Small intestine (tissue), 7 donors: ENCODE data around the gene LAMA2. TPM values are rescaled to one million over a fixed set of nuclear protein-coding genes. Genes with fewer than 3 reads are reported as not detected.

ENCODE experiments used
- DNase-seq, 2 donors: peaks; one replicate each; pipeline versions ENCODE4 v3.0.0 to v3.0.0-alpha.2; 2013
- FAIRE-seq: peaks from 2 replicates; lab custom pipeline; 2012; peaks lifted over from hg19 to GRCh38; lab: Jason Lieb, UNC
- H3K27ac ChIP-seq, 3 donors: one replicate each; pipeline ENCODE4 v1.5.1; 2013; ENCODE audit warnings: low read length in 2 of 3, mild to moderate bottlenecking in 2 of 3, control low read depth in 1 of 3, inconsistent platforms in 1 of 3, low read depth in 1 of 3, moderate library complexity in 1 of 3
- H3K27me3 ChIP-seq, 3 donors: one replicate each; pipeline ENCODE4 v1.6.1; 2013; ENCODE audit warnings: low read length in 3 of 3, inconsistent platforms in 1 of 3; ENCODE audit not compliant: control insufficient read depth in 3 of 3, insufficient read depth in 3 of 3
- H3K36me3 ChIP-seq, 3 donors: one replicate each; pipeline ENCODE4 v1.6.1; 2013; ENCODE audit warnings: low read length in 3 of 3, inconsistent platforms in 1 of 3, low read depth in 1 of 3, mild to moderate bottlenecking in 1 of 3, moderate library complexity in 1 of 3; ENCODE audit not compliant: control insufficient read depth in 3 of 3, insufficient read depth in 2 of 3
- H3K4me1 ChIP-seq, 3 donors: one replicate each; pipeline ENCODE4 v1.6.1; 2013; ENCODE audit warnings: low read length in 2 of 3, inconsistent platforms in 1 of 3, low read depth in 1 of 3, mild to moderate bottlenecking in 1 of 3, moderate library complexity in 1 of 3; ENCODE audit not compliant: control insufficient read depth in 3 of 3, insufficient read depth in 2 of 3
- H3K4me3 ChIP-seq, 3 donors: one replicate each; pipeline ENCODE4 v1.5.1; 2013; ENCODE audit warnings: low read length in 3 of 3, control low read depth in 1 of 3, inconsistent platforms in 1 of 3, low read depth in 1 of 3, mild to moderate bottlenecking in 1 of 3, moderate library complexity in 1 of 3
- H3K9me3 ChIP-seq, 2 donors: one replicate each; pipeline ENCODE4 v1.6.1; 2013; ENCODE audit warnings: low read depth in 1 of 2, low read length in 1 of 2; ENCODE audit not compliant: control insufficient read depth in 2 of 2, insufficient read depth in 1 of 2
- WGBS, 3 donors: extraction: QIAGEN DNeasy Blood & Tissue Kit; methylation state at CpG; one replicate each; pipeline ENCODE4 v1.1.7; 2013; 5-methylcytosine and 5-hydroxymethylcytosine counted together
- polyA plus RNA-seq, 4 donors: library from polyadenylated mRNA; stranded (reverse) in 3 of 4; unstranded in 1 of 4; fragments of 200-250 nt in 3 of 4; fragments of 120-200 nt in 1 of 4; gene quantifications; one replicate each; pipeline versions ENCODE4 v1.2.1 to v1.2.3, GENCODE V29; 2013
- donor health status: healthy with polysubstance abuse.
- donor health status: control.
- donor health status: control.
- donor health status: Bipolar disorder and iron deficiency.
- donor health status: healthy.

LAMA2 gene
- polyA plus RNA-seq, 4 donors = 0.67 to 12.7 (median 1.1) TPM

DNA sequence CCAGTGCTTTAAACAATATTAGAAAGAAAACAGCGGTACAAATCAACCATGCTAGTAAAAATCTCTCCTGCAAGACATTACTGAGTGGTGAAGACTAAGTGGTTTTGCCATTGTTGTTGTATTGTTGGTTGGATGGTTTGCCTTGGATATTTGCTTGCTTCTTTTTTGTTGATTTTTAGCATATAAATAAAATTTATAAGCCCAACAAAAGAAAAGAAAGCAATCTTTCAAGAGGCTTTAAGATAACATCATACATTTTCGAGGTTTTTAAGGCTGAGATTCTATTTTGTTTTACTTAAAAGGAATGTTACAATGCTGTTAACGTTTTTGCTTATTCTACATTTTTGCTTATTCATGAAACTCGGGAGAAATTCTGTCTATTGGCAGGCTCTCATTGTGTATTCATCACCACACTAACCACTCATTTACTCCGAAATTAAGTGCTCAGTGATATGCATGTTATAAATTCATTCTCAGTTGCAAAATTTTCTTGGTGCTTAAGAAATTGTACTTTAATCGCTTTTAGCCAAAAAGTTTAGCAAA is 139.1 kb downstream of the LAMA2 start:
- 75 to 77% (median 76%) methylated on average over 6 of the region's 6 CpGs for WGBS, 3 donors
- no peak overlapping the region for H3K4me3 ChIP-seq
- no peaks in the 10 kb centered on the region for H3K27me3 ChIP-seq
- no peak for FAIRE-seq
- H3K36me3 ChIP-seq = no peaks in the 10 kb centered on the region
- no peaks in the 10 kb centered on the region for H3K9me3 ChIP-seq
- no peak overlapping the region for H3K27ac ChIP-seq
- no peak for DNase-seq
- H3K4me1 ChIP-seq = no peaks in the 10 kb centered on the region

DNA sequence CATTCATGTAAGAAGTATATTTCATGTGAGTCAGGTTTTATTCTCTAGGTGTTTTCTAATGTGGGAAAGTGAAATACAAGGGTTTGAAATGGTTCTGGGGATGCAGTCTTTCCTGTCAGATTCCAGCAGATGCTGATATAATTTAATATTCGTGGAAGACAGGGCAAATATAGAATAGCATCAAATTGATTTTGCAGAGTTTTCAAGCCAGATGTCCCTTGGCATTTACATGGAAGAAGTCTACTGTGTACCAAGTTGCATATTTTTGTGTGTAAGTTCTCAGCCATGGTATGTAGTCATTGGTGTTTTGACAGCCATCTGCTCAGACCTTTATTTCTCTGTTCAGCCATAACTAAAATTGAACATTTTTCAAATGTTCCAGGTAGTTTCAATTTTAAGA is 143.7 kb downstream of the LAMA2 start:
- FAIRE-seq = no peak

DNA sequence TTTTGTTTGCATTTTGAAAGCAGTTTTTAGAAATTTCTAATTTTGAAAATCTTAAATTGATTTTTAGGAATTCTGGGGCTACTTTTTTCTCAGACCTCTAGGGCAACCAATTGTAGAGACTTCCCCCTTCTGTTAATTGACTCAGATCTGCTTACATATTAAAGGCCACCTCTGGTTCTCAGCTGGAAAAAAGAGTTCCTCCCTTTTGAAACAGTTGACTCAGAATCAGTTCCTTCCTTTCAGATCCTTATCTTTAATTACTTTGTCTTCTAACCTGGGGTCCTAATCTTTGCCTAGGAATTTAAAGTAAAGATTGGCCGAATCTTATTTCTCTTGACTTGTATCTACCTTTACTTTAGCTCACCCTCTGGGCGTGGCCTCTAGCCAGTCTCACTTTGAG is 146.8 kb downstream of the LAMA2 start:
- Histone ChIP-seq H3K27ac (no peak overlapping the region), H3K27me3 (no peaks in the 10 kb centered on the region), H3K9me3 (no peaks in the 10 kb centered on the region), H3K4me3 (no peak overlapping the region), H3K4me1 (no peaks in the 10 kb centered on the region), H3K36me3 (no peaks in the 10 kb centered on the region)
- FAIRE-seq = no peak
- 77 to 88% (median 84%) methylated on average over 2 of the region's 2 CpGs for WGBS, 3 donors
- DNase-seq = no peak

More for the DNA sequence above, 143.7 kb downstream of the LAMA2 start:
- 68 to 72% (median 71%) methylated on average over 1 of the region's 1 CpG for WGBS, 3 donors
- Histone ChIP-seq H3K4me3 (no peak overlapping the region), H3K4me1 (no peaks in the 10 kb centered on the region), H3K36me3 (no peaks in the 10 kb centered on the region), H3K9me3 (no peaks in the 10 kb centered on the region), H3K27ac (no peak overlapping the region), H3K27me3 (no peaks in the 10 kb centered on the region)
- DNase-seq = no peak

DNA sequence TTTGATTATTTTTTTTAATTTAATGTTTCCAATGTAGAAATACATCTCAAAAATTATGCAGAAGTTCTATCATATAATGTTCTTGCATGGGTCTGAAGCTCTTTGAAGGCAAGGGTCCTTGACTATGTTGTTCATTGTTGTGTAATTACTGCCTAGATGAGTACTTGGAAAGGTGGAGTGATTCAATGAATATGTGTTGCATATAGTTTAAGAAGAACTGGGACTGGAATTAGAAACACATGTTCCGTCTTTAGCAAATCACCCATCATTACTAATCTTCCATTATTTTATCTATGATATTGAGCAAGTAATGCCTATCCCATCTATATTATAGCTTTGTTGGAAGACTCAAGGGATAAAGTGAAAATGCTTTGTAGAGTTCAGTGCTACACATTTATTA is 147.3 kb downstream of the LAMA2 start:
- FAIRE-seq (no peak), DNase-seq (no peak)
- Histone ChIP-seq H3K27me3 (no peaks in the 10 kb centered on the region), H3K36me3 (no peaks in the 10 kb centered on the region), H3K4me3 (no peak overlapping the region), H3K4me1 (no peaks in the 10 kb centered on the region), H3K27ac (no peak overlapping the region), H3K9me3 (no peaks in the 10 kb centered on the region)
- 86 to 90% (median 88%) methylated on average over 1 of the region's 1 CpG for WGBS, 3 donors

DNA sequence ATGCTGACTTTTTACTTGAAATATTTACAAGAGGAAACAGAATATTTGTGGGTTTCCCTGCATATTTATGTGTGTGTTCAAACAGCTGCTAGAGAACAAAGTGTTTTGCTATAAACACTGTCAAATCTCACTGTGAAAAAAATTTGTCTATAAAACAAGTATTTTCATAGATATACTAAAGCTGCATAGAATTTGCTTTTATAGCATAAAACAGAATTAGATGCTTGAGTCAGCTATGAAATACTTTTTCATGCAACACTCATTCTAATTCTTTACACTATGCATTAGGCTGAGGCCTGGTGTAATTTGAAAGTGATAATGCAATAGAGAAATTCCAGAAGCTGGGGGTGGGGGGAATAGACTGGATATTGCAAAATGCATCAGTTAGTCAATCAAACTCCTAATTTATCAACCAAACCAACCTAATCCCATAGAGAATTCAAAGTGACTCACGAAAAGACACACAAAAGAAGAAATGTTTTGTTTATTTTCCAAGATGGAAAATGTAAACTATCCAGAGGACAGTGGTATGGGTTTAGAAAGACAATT is 148.2 kb downstream of the LAMA2 start:
- Histone ChIP-seq H3K36me3 (no peaks in the 10 kb centered on the region), H3K4me3 (no peak overlapping the region), H3K4me1 (no peaks in the 10 kb centered on the region), H3K27me3 (no peaks in the 10 kb centered on the region), H3K9me3 (no peaks in the 10 kb centered on the region), H3K27ac (no peak overlapping the region)
- no peak for DNase-seq
- WGBS, 3 donors = 52 to 82% (median 76%) methylated on average over 1 of the region's 1 CpG
- FAIRE-seq = no peak

DNA sequence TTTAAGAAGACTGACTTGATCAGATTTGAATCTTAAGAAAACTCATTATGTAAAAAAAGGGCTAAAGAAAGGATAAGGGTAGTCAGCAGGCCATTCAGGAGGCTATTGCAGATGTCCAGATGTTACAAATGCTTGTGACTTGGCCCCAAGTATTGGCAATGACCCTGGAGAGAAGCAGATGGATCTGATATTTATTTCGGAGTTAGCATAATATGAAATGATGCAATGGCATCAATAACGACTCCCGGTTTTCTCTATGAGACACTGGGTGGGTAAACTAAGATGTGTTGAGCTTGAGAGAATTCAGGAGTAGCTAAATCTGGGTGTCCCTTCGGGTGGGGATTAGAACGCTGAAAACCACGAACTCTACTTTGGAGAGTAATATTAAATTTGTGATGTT is 149.7 kb downstream of the LAMA2 start:
- no peak for FAIRE-seq
- Histone ChIP-seq H3K4me1 (no peaks in the 10 kb centered on the region), H3K36me3 (no peaks in the 10 kb centered on the region), H3K4me3 (no peak overlapping the region), H3K27me3 (no peaks in the 10 kb centered on the region), H3K9me3 (no peaks in the 10 kb centered on the region), H3K27ac (no peak overlapping the region)
- 71 to 92% (median 90%) methylated on average over 6 of the region's 6 CpGs for WGBS, 3 donors
- DNase-seq = no peak

DNA sequence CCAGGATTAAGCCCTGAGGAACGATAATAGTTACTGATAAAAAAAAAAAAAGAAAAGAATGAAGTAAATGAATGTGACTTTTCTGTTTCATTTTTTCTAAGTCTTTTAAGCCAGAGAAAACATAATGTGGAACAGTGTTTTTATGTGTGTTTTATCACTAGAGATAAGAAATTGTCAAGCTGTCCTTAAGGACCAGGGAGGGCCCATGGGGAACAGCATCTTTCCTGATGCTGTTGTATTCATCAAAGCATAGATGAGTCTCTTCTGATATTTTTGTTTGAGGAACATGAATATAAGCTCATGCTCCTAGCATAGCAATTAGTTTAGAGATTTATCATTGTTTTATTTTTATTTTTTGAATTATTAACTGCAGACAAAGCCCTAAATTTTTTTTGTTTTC is 150.2 kb downstream of the LAMA2 start:
- no peak for DNase-seq
- Histone ChIP-seq H3K36me3 (no peaks in the 10 kb centered on the region), H3K4me1 (no peaks in the 10 kb centered on the region), H3K27me3 (no peaks in the 10 kb centered on the region), H3K9me3 (no peaks in the 10 kb centered on the region), H3K27ac (no peak overlapping the region), H3K4me3 (no peak overlapping the region)
- WGBS, 3 donors = 64 to 74% (median 68%) methylated on average over 1 of the region's 1 CpG
- FAIRE-seq = no peak

DNA sequence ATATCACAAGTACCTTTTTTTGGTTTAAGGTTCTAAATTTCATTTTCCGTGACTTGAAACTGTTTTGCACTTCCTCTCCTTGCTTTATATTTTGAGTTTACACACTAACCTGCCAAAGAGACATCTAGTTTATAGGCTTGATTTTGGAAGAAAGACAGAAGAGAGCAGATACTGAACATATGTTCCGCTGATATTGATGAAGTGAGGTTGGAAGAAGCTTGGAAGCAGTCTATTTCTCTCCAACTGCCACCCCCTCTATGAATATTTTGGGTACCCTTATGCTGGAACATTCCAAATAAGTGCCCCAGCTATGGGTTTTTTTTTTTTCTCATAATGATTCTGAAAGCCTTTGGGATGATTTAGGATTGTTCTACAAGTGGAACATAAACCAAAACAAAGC is 150.6 kb downstream of the LAMA2 start:
- no peak for FAIRE-seq
- no peaks in the 10 kb centered on the region for H3K9me3 ChIP-seq
- no peaks in the 10 kb centered on the region for H3K27me3 ChIP-seq
- DNase-seq = no peak
- H3K4me1 ChIP-seq = no peaks in the 10 kb centered on the region
- no peaks in the 10 kb centered on the region for H3K36me3 ChIP-seq
- no peak overlapping the region for H3K4me3 ChIP-seq
- WGBS, 3 donors = 90 to 93% (median 92%) methylated on average over 2 of the region's 2 CpGs
- H3K27ac ChIP-seq = no peak overlapping the region

DNA sequence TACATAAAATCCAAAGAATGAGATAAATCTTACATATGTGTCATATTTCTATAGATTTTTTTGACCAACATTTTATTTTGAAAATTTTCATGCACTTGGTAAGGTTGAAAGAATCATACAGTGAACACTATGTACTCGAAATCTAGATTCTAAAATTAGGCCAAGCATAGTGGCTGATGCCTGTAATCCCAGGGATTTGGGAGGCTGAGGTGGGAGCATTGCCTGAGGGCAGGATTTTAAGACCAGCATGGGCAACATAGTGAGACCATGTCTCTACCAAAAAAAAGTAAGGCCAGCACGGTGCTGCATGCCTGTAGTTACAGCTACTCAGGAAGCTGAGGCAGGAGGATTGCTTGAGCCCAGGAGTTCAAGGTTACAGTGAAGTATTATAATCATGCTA is 158.6 kb downstream of the LAMA2 start:
- no peak for DNase-seq
- Histone ChIP-seq H3K27ac (no peak overlapping the region), H3K4me1 (no peaks in the 10 kb centered on the region), H3K36me3 (no peaks in the 10 kb centered on the region), H3K9me3 (peaks cover 2 to 5% of the 10 kb centered on the region in 2 donors), H3K4me3 (no peak overlapping the region), H3K27me3 (no peaks in the 10 kb centered on the region)
- no peak for FAIRE-seq
- WGBS, 3 donors = 60 to 80% (median 74%) methylated on average over 2 of the region's 2 CpGs
